SK-N-SH treated with all-trans-retinoic acid at 6 μM for 48 hours (cell line): ENCODE data around the gene ASB2.

Experiments used
- ATAC-seq: fragments of 200-7000 bp; cut with Tn5 transposase; 3 replicates; pipeline ENCODE4 v1.9.1; 2020; ENCODE audit warnings: mild to moderate bottlenecking, moderate library complexity
- ARNTL ChIP-seq: fragments of 450-650 bp; formaldehyde crosslinking; IDR thresholded peaks from 2 replicates; pipeline ENCODE4 v1.5.0; 2020; ENCODE audit warnings: low read depth, mild to moderate bottlenecking, moderate library complexity, borderline replicate concordance
- BACH2 ChIP-seq: fragments of 250-450 bp; sonication (Bioruptor Pico); IDR thresholded peaks from 2 replicates; pipeline ENCODE4 v1.9.0; 2021; ENCODE audit warnings: mild to moderate bottlenecking, borderline replicate concordance
- CREB5 ChIP-seq: fragments of 250-450 bp; sonication (Bioruptor Pico); IDR thresholded peaks from 2 replicates; pipeline ENCODE4 v1.5.1; 2020; ENCODE audit warnings: low read depth, mild to moderate bottlenecking, moderate library complexity
- CSDC2 ChIP-seq: fragments of 250-450 bp; sonication (Bioruptor Pico); IDR thresholded peaks from 2 replicates; pipeline ENCODE4 v1.5.0; 2020; ENCODE audit warnings: mild to moderate bottlenecking, moderate library complexity
- CSRNP3 ChIP-seq: fragments of 250-450 bp; sonication (Bioruptor Pico); IDR thresholded peaks from 2 replicates; pipeline ENCODE4 v1.5.1; 2021; ENCODE audit warnings: mild to moderate bottlenecking, moderate library complexity
- ESRRG ChIP-seq: fragments of 250-450 bp; sonication (Bioruptor Pico); IDR thresholded peaks from 2 replicates; pipeline ENCODE4 v1.6.1; 2021; ENCODE audit warnings: mild to moderate bottlenecking
- GLIS3 ChIP-seq: fragments of 250-450 bp; sonication (Bioruptor Pico); IDR thresholded peaks from 2 replicates; pipeline ENCODE4 v1.5.0; 2020; ENCODE audit warnings: mild to moderate bottlenecking, moderate library complexity
- ISL1 ChIP-seq: fragments of 250-450 bp; sonication (Bioruptor Pico); IDR thresholded peaks from 2 replicates; pipeline ENCODE4 v2.1.2; 2022; ENCODE audit warnings: mild to moderate bottlenecking, moderate library complexity
- OSR1 ChIP-seq: fragments of 250-450 bp; sonication (Bioruptor Pico); IDR thresholded peaks from 2 replicates; pipeline ENCODE4 v1.8.0; 2022; ENCODE audit warnings: moderate library complexity, mild to moderate bottlenecking, inconsistent platforms
- PATZ1 ChIP-seq: fragments of 250-450 bp; sonication (Bioruptor Pico); IDR thresholded peaks from 2 replicates; pipeline ENCODE4 v1.8.0; 2020; ENCODE audit warnings: mild to moderate bottlenecking, moderate library complexity, borderline replicate concordance
- POU6F1 ChIP-seq: fragments of 250-450 bp; sonication (Bioruptor Pico); IDR thresholded peaks from 2 replicates; pipeline ENCODE4 v1.8.0; 2021; ENCODE audit warnings: low read depth, mild to moderate bottlenecking, moderate library complexity, borderline replicate concordance
- PPARA ChIP-seq: fragments of 250-450 bp; sonication (Bioruptor Pico); IDR thresholded peaks from 2 replicates; pipeline ENCODE4 v1.5.0; 2020; ENCODE audit warnings: mild to moderate bottlenecking, borderline replicate concordance
- RARB ChIP-seq: fragments of 250-450 bp; sonication (Bioruptor Pico); IDR thresholded peaks from 2 replicates; pipeline ENCODE4 v1.8.0; 2021; ENCODE audit warnings: mild to moderate bottlenecking, moderate library complexity
- SNAI2 ChIP-seq: fragments of 250-450 bp; sonication (Bioruptor Pico); IDR thresholded peaks from 2 replicates; pipeline ENCODE4 v1.5.0; 2020; ENCODE audit warnings: mild to moderate bottlenecking, moderate library complexity
- TCF4 ChIP-seq: fragments of 250-450 bp; sonication (Bioruptor Pico); IDR thresholded peaks from 2 replicates; pipeline ENCODE4 v1.8.0; 2021; ENCODE audit warnings: mild to moderate bottlenecking, moderate library complexity, borderline replicate concordance
- TSHZ2 ChIP-seq: fragments of 250-450 bp; sonication (Bioruptor Pico); IDR thresholded peaks from 2 replicates; pipeline ENCODE4 v1.5.0; 2020; ENCODE audit warnings: mild to moderate bottlenecking, moderate library complexity
- ZC3H10 ChIP-seq: fragments of 250-450 bp; sonication (Bioruptor Pico); IDR thresholded peaks from 2 replicates; pipeline ENCODE4 v1.5.1; 2021; ENCODE audit warnings: mild to moderate bottlenecking, moderate library complexity
- ZFP3 ChIP-seq: fragments of 250-450 bp; sonication (Bioruptor Pico); IDR thresholded peaks from 2 replicates; pipeline ENCODE4 v1.5.0; 2020; ENCODE audit warnings: mild to moderate bottlenecking, moderate library complexity
- ZFP30 ChIP-seq: fragments of 450-650 bp; formaldehyde crosslinking; IDR thresholded peaks from 2 replicates; pipeline ENCODE4 v1.5.0; 2022; ENCODE audit warnings: mild to moderate bottlenecking, moderate library complexity
- ZNF565 ChIP-seq: fragments of 450-650 bp; formaldehyde crosslinking; conservative IDR thresholded peaks from 2 replicates; pipeline ENCODE4 v1.5.0; 2020; ENCODE audit warnings: low read depth, mild to moderate bottlenecking, moderate library complexity
- ZNF70 ChIP-seq: fragments of 450-650 bp; formaldehyde crosslinking; IDR thresholded peaks from 2 replicates; pipeline ENCODE4 v1.5.0; 2020; ENCODE audit warnings: mild to moderate bottlenecking, moderate library complexity
- ZNF8 ChIP-seq: fragments of 450-650 bp; formaldehyde crosslinking; IDR thresholded peaks from 2 replicates; pipeline ENCODE4 v1.5.0; 2020; ENCODE audit warnings: mild to moderate bottlenecking, moderate library complexity

Gene ASB2

GRCh38 chr14:93946541-93947090 lies 29.8 kb downstream of the ASB2 start:
- no peak; the same call in 1 of the 3 replicates for ATAC-seq
- TF ChIP-seq CSRNP3 (no peak), ESRRG (CRISPR knock-in tag) (no peak), PPARA (CRISPR knock-in tag) (no peak), ISL1 (no peak), GLIS3 (CRISPR knock-in tag) (no peak), ARNTL (CRISPR knock-in tag) (no peak), POU6F1 (CRISPR knock-in tag) (no peak), SNAI2 (CRISPR knock-in tag) (no peak), ZFP30 (CRISPR knock-in tag) (no peak), BACH2 (CRISPR knock-in tag) (no peak)

- ATAC-seq = peak; percentile 39; the same call in 2 of the 3 replicates
- TF ChIP-seq GLIS3 (CRISPR knock-in tag) (no peak), TSHZ2 (no peak), ZC3H10 (CRISPR knock-in tag) (no peak), POU6F1 (CRISPR knock-in tag) (no peak), BACH2 (CRISPR knock-in tag) (no peak), ISL1 (no peak), ZFP30 (CRISPR knock-in tag) (no peak), CREB5 (no peak), SNAI2 (CRISPR knock-in tag) (no peak), CSDC2 (CRISPR knock-in tag) (no peak), ZFP3 (CRISPR knock-in tag) (no peak), ZNF565 (no peak), RARB (CRISPR knock-in tag) (no peak), ARNTL (CRISPR knock-in tag) (no peak), PATZ1 (CRISPR knock-in tag) (no peak), PPARA (CRISPR knock-in tag) (no peak), OSR1 (CRISPR knock-in tag) (no peak), ZNF8 (CRISPR knock-in tag) (no peak), TCF4 (no peak), ZNF70 (CRISPR knock-in tag) (no peak)
Observed at GRCh38 chr14:93946104-93946503, 30.3 kb downstream of the ASB2 start.
